AG09309 (cell line): ENCODE measurements around the gene COQ10A.

ENCODE experiments used
- DNase-seq: peaks from one replicate; pipeline ENCODE4 v3.0.0-alpha.2; 2010; ENCODE audit warnings: low read depth
- H3K4me3 ChIP-seq: 2 replicates; pipeline ENCODE4 v1.5.1; 2011; ENCODE audit warnings: mild to moderate bottlenecking, low read depth, low read length, moderate library complexity; ENCODE audit not compliant: control insufficient read depth
- CTCF ChIP-seq: IDR thresholded peaks from 2 replicates; pipeline ENCODE4 v1.5.1; 2011; ENCODE audit warnings: mild to moderate bottlenecking, low read depth, low read length, inconsistent platforms; ENCODE audit not compliant: insufficient read depth, control insufficient read depth; ENCODE audit errors: missing control alignments

COQ10A gene

GRCh38 chr12:56299853-56300643 lies 33.3 kb downstream of the COQ10A start, which contains the start of gene CS:
Gene CS (minus strand): TSS chr12:56300330. CDS start chr12:56300201, 129 bp downstream.
- H3K4me3 ChIP-seq = peak within 1 kb of the TSS; percentile 93
- no peak for TF ChIP-seq CTCF
- DNase-seq = peak; percentile 87

DNA sequence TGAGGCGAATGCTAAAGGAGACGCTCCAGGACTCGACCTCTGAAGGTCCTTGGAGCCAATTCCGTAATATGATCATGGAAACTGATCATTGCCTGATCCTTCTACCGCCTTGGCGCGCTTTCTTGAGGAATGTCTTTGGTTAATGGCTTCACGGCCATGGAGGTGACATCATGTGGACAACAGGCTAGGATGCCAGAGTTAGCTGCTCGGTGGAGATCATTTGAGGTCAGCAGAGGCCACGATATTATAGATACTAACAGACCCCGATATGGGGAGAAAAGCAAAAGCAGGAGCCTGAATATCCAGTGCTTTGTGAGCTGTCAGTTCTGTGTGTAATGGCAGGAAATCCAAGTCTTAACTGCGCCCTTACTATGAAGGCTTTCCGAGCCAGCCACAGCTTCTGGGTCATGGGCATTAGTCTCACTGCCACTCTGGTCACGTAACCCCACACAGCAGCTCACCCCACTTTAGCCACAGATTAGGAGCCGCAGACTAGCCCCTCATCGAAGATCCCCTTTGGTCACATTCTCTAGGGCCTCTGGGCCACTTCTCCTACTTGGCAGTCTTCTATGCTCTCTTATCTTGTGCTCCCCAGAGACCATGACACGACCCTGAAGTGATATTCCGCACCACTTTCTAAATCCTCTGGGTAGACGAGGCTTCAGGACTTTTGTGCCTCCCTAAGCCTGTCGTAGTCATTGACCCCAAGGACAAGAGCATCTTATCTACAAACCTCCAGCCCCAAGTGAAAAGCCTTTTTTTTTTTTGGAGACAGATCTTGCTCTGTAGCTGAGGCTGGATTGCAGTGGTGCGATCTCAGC lies 34.1 kb downstream of the COQ10A start:
- TF ChIP-seq CTCF = no peak
- no peak for DNase-seq
- peak overlapping the region; percentile 93 for H3K4me3 ChIP-seq

GRCh38 chr12:56304276-56304675 lies 37.5 kb downstream of the COQ10A start:
- TF ChIP-seq CTCF = no peak
- no peak for DNase-seq
- no peak overlapping the region for H3K4me3 ChIP-seq

GRCh38 chr12:56304872-56305590 lies 38.3 kb downstream of the COQ10A start:
- no peak for DNase-seq
- H3K4me3 ChIP-seq = no peak overlapping the region
- no peak for TF ChIP-seq CTCF

DNA sequence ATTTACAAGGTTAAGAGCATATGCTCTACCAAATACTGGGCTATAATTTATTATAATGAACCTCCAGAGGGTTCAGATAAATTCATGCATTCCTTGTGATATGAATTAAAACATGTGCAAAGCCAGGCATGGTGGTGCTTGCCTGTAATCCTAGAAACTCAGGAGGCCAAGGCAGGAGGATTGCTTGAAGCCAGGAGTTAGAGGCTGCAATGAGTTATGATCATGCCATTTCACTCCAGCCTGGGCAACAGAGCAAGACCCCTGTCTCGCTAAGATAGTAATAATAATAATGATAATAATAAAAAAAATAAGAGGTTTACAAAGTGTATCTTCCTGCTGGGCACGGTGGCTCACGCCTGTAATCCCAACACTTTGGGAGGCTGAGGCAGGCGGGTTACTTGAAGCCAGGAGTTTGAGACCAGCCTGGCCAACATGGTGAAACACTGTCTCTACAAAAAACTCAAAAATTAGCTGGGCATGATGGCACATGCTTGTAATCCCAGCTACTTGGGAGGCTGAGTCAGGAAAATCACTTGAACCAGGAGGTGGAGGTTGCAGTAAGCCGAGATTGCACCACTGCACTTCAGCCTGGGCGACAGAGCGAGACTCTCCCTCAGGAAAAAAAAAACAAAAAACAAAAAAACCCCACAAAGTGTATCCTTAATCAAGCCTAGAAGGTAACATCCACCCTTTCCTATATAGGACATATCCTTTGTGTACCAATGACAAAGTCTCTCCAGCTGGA lies 40.7 kb downstream of the COQ10A start:
- no peak overlapping the region for H3K4me3 ChIP-seq
- no peak for DNase-seq
- TF ChIP-seq CTCF = no peak

DNA sequence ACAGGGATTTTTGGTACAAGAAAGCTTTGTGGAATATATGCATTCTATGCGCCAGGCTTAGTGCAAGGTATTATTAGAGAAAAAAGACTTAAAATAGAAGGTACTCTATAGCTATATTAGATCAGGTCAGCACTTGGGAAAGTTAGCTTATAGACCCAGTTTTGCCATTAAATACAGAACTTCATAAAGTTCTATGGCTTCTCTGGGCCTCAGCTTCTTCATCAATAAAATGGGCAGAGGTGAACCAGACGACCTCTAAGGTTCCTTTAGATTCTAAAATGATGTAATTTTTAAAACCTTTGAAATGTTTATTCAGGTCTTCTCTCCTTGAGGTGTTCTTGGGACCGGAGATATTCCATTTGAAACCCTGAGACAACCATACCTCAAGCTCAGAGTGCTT lies 42.0 kb downstream of the COQ10A start:
- TF ChIP-seq CTCF = no peak
- H3K4me3 ChIP-seq = no peak overlapping the region
- no peak for DNase-seq
